ENCODE data around the gene KBTBD4.
"Not testable (repeated sequence)": the region's sequence is repeated elsewhere in the genome, so short reads cannot be mapped to it uniquely, and the experiment has no call there.

KBTBD4 gene

DNA sequence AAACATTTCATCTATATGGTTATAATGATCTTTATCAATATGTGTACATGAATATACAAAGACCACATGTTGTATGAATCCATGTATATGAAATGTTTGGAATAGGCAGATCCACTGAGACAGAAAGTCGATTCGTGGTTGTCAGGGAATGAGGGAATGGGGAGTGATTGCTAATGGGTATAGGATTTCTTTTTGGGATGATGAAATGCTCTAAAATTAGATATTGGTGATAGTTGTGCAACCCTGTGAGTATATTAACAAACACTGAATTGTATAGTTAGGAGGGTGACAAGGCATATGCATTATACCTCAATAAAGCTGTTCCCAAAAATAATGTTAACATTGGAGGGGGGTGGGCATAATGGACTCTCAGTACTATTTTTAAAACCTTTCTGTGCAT lies 18.3 kb downstream of the KBTBD4 start:
- no peak for DNase-seq (ENCODE audit: low spot score)

DNA sequence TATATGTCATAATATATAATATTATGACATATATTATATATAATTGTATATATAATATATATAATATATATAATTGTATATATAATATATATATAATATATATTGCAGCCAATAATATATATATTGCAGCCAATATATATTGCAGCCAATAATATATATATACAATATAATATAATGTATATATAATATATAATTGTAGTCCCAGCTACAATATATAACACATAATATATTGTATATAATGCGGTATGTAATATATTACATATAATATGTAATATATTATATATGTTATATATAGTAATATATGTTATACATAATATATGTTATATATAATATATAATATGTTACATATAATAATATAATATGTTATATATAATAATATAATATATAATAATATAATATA lies 20.1 kb downstream of the KBTBD4 start:
- DNase-seq (ENCODE audit: low spot score): no peak

DNA sequence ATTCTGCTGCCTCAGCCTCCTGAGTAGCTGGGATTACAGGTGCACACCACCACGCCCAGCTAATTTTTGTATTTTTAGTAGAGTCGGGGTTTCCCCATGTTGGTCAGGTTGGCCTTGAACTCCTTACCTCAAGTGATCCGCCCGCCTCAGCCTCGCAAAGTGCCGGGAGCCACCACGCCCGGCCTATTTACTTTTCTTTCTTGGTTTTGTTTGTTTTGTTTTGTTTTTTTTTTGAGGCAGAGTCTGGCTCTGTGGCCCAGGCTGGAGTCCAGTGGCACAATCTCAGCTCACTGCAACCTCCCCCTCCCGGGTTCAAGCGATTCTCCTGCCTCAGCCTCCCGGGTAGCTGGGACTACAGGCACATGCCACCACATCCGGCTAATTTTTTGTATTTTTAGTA lies 21.8 kb downstream of the KBTBD4 start:
- DNase-seq (ENCODE audit: low spot score): not testable (repeated sequence)

DNA sequence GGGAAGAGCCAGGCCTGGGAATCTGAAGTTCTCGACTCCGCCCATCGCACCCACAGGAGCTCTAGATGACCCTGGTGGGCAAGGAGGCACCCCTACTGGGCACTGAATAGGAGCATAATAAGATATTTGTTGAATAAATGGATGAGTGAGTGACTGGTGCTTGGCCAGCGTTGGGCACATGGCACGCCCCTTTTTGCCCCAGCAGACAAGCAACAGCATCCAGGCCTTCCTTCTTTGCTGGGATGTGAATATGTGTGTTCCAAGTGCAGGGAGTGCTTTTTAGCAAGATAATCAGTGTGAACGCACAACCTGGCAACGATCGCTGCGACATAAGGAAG lies 25.4 kb downstream of the KBTBD4 start:
- no peak for DNase-seq (ENCODE audit: low spot score)

DNA sequence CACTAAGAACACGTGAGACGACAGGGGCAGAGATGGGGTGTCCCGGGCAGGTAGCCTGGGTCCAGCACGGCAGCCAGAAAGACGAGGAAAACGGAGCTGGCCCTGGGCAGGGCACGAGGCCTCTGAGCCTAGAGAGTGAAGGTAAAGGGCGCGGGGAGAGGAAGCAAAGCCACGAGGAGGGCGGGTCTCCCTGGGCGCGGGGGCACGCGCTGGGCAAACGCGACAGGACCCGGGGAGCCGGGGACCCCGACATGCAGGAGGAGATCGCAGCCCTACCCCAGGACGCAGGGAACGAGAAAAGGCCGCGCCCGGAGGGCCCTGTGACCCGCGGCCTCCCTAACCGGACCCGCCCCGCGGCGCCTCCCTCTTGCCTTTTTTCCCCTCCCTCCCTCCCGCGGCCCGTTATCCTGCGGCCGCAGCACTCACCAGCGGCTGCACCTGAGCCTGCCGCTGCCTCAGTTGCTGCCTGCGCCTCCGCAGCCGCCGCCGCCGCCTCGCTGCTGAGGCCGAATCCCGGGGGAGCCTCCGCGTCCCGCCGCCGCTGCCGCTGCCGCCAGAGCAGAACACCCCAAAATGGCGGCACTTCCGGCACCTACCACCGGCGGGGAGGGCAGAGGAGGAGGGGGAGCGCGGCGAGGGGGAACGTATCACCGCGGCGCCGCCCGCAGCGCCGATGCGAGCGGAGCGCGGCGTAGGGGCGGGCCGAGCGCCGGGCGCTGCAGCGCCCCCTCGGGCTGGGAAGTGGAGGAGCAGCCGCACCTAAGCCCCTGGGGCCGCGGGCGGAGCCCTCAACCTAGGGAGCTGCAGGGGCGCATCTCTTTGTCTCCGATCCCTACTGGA lies 26.0 kb downstream of the KBTBD4 start, which contains the start of gene CELF1:
Gene CELF1 (minus strand): TSS at position 567 of the 840 bp plus-strand sequence. CDS start 53,609 bp downstream, outside the sequence.
- peak; percentile 92 for DNase-seq (ENCODE audit: low spot score)

DNA sequence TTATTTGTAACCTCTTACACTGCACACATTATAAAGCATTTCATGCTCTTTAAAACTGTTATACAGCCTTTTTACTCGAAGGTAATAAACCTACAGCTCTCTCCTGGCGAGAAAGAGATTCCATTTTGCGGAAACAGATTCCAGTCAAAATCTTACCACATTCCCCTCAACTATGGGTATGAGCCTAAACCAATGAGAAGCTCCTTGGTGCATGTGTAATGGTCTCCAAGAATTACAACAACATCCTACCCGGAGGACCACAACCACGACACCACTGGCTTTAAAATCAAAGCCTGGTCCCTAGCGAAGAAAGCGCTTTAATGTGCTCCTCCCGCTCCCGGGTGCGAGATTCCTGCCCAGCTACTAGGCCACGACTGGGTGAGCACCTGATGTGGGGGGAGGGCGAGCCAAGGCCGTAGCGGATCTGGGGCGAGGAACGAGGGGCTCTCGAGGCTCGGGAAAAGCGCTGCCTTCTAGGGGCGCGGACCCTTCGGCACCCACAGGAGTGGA lies 26.7 kb downstream of the KBTBD4 start:
- peak; percentile 30 for DNase-seq (ENCODE audit: low spot score)

DNA sequence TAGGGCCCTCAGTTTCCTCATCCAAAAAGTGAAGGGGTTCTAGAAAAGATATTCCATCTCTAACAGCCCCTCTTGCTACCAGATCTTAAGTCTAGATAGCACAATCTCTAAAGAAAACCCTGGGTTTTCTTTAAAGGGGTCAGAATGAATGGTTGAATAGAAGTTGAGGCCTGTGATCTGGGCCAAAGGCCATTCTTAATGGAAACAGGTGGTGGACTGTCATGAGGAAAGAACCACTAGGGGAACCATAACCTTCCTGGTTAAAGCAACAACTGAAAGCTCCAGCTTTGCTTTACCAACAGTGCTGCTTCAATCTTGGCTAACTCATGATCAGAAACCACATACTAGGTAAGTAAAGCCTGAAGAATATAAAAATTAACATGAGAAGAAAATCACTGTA lies 27.7 kb downstream of the KBTBD4 start:
- DNase-seq (ENCODE audit: low spot score): peak; percentile 29

DNA sequence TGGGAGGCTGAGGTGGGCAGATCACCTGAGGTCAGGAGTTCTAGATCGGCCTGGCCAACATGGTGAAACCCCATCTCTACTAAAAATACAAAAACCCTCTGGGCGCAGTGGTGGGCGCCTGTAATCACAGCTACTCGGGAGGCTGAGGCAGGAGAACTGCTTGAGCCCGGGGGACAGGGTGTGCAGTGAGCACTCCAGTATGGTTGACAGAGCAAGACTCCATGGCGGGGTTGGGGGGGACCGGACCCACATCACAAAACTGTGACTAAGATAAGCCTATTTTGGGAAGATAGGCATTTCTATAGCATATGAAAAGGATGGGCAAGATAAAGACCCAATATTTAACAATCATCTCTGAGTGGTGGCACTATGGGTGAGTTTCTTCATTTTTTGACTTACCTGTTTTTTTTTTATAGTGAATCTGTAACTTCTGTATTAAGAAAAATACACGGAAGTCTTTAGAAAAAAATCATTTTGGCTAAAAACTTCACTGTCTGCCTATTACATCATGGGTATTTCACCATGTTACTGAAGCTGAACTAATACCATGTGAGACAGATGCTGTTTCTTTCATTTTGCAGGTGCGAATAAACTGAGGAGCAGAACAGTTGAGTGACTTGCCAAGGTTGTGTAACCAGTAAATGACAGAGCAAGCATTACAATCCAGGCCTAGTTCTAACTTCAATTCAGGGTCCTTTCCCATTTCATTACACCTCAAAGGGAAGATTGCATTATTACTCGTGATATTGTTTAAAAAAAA lies 28.3 kb downstream of the KBTBD4 start:
- DNase-seq (ENCODE audit: low spot score): no peak

DNA sequence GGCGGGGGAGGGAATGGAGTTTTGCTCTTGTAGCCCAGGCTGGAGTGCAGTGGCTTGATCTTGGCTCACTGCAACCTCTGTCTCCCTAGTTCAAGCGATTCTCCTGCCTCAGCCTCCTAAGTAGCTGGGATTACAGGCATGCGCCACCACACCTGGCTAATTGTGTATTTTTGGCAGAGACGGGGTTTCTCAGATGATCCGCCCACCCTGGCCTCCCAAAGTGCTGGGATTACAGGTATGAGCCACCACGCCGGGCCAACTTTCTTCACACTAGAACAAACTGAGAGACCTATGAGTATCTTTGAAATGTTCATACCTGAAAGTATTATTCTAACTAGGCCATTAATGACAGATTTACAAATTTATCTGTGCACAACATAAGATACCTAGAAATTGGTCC lies 32.5 kb downstream of the KBTBD4 start:
- not testable (repeated sequence) for DNase-seq (ENCODE audit: low spot score)

DNA sequence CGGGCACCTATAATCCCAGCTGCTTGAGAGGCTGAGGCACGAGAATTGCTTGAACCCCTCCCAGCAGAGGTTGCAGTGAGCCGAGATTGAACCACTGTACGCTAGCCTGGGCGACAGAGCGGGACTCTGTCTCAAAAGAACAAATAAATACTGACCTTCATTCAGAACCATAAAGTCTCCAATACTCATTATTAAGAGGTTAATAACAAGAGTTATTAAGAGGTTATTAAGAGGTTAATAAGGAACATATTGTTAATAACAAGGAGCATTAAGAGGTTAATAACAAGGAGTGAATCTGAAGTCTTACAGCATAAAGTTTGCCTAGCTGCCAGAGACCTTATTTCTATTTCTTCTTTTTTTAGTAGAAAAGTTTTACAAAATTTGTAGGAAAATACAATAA lies 33.5 kb downstream of the KBTBD4 start:
- DNase-seq (ENCODE audit: low spot score): no peak

DNA sequence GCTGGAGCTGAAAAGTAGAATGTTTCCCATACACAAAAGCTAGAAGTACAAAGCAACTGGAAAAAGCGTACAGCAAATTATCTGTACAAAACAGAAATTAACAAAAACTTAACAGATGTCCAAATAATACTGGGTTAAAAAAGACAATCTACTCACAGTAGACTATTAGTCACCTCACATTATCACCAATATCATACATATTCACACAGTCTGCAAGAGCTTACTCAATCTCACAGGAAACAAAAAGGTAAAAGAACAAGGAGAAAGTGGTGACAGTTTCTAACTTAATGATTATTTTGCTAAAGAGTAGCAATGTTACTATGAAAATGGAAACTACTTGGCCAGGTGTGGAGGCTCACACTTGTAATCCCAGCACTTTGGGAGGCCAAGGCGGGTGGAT lies 37.7 kb downstream of the KBTBD4 start:
- DNase-seq (ENCODE audit: low spot score): no peak

DNA sequence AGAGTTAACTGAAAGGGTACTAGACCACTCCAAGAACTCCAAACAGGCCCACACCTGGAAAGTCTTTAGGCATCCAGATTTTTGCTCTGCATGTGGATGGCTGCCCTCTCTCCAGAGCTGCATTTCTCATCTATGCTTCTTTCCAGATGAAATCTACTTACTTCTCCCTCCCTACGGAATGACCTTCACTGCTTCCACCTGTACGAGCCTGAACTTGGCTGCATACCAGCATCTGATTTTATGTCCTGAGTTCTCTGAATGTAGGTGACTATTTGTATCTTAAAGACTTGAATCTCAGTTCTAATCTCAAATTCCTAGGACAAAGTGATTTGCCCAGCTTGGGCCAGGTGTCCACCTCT lies 39.1 kb downstream of the KBTBD4 start:
- no peak for DNase-seq (ENCODE audit: low spot score)

DNA sequence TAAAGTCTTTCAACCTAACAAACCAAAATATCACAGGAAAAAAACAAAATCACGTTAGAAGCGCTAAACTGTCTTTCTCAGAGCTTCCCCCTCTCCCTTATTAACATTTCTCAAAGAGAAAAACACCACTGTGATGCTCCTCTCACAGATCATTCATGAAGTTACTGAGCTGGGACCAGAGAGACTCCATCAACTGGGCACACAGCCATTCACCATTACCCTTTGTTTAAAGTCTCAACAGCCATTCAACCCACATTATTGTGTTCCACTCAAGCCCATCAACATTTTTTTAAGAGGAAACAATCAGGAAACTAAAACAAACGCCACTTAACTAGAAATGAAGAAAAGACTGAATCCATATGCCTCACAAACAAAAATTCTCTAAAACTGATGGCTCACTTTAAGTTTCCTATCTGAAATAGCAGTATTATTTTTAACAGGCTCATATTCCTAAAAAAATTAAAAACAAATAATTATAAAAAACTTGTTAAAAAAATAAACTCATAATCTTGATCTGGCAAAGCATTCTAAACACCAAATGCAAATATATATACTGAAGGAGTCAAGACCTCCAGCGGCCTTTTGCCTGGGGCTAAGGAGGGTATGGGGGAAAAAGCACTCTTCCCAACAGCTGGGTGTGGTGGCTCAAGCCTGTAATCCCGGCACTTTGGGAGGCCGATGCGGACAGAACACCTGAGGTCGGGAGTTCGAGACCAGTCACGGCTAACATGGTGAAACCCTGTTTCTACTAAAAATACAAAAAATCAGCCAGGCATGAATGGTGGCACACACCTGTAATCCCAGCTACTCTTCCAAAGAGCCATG lies 39.8 kb downstream of the KBTBD4 start:
- no peak for DNase-seq (ENCODE audit: low spot score)

DNA sequence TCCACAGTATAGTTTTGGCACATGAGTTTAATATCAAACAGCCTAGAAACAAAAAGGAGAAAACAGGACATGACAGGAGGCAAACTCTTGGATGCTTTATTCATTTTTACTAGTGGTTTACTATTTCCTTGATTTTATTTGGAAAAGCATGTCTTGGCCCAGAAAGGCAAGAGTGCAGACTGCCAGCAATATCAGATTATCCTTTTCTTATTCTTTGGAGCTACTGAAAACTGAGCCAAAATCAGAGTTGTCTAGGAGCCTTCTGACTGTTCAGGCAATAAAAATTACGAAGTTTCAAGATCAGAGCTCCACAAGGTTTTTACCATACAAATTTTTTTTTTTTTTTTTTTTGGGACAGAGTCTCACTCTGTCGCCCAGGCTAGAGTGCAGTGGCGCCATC lies 41.9 kb downstream of the KBTBD4 start:
- no peak for DNase-seq (ENCODE audit: low spot score)

DNA sequence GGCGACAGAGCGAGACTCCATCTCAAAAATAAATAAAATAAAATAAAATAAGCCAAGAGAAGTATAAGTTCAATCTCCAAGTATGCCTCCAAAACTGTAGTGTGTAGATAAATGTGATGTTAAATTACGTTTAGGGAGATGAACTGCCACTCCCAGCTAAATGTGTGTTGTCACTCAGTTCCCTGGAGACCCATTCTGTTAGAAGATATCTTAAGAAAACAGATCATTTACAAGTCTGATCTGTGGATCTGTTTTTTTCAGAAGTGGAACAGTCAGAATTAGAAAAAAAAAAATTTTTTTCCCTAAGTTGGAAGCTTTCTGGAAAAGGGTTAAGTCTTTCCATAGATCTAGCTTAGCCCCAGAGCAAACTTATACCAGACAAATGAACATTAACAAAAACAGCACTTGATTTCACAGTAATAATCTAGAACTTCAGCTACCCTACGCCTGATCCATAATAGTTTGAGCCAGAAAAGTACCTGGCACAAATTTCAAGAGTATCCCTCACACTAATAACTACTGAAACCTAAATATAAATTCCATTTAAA lies 44.0 kb downstream of the KBTBD4 start:
- DNase-seq (ENCODE audit: low spot score): no peak

DNA sequence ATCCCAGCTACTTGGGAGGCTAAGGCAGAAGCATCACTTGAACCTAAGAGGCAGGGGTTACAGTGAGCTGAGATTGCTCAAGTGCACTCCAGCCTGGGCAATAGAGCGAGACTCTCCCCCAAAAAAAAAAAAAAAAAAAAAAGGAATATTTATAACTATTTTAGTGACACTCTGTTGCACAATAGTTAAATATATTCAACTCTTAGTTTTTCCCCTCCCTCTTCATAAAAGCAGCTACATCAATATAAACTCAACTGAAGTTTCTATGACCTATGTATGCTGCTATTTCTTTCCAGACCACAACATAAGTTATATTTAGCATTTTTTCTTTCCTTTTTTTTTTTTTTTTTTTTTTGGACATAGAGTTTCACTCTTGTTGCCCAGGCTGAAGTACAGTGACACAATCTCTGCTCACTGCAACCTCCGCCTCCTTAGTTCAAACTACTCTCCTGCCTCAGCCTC lies 45.0 kb downstream of the KBTBD4 start:
- no peak for DNase-seq (ENCODE audit: low spot score)

DNA sequence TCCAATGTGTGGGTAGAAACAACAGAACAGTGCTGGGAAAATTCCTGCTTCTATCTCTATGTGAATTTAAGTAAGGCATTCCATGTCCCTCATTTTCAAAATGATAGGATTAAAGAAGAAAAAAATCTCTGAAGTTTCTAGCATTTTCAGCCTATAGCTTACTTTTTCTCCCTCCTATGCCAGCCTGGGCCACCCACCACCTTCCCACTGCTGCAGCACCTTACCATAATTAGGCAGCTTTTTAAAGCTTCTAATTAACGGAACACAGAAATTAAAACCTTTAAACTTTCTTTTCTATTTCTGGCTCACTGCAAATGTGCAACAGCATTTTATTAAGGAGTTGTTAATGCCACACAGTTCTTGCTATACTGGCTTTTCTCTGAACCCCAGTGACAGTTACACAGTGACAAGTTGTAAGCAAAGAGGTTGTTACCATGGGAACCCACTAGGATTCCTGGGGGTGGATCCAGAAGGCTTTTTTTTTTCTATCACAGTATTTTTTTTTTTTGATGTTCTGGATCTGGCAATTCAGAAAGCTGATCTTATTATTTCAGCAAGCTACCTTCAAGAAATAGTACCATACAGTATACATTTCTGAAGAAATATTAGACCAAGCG lies 46.1 kb downstream of the KBTBD4 start:
- DNase-seq (ENCODE audit: low spot score): no peak

DNA sequence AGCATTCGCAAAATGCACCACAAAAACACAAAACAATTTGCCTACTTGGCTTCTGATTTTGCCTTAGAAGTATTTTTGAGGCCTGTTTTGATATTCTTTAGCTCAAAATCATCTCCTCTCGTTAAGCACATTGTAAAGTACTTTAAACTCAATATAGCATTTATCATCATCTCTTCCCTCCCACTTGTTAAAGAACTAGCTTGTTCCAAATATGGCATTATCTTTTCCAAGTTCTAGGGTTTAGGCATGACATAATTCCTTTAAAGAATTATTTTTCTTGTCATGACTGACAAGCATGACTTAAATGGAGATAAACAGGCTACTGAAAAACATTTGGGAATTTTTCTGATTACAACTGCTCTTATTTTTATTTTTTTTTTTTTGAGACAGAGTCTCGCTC lies 47.1 kb downstream of the KBTBD4 start:
- DNase-seq (ENCODE audit: low spot score): no peak

DNA sequence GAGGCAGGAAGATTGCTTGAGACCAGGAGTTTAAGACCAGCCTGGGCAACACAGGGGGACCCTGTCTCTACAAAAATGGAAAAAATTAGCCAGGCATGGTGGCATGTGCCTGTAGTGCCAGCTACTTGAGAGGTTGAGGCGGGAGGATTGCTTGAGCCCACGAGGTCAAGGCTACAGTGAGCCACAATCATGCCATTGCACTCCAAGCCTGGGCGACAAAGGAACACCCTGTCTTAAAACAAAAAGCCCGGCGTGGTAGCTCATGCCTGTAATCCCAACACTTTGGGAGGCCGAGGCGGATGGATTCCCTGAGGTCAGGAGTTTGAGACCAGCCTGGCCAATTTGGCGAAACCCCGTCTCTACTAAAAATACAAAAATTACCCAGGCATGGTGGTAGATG lies 48.0 kb downstream of the KBTBD4 start:
- DNase-seq (ENCODE audit: low spot score): not testable (repeated sequence)

DNA sequence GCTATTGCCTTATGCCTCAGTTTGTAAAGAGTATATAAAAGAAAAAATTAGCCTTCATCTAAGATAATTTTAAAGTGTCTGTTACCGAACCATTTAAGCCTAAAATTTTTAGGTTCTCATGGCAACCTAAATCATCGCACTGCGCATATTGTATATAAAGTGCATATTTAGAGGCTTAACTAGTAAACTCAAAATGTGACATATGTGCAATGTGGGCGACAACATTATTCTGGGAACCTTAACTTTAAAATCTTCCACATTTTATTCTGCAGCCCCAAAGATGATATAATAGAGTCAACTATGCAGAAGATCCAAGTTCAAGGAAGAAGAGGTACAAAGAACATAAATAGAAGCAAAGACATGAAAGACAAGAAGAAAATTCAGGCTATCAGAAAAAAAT lies 48.8 kb downstream of the KBTBD4 start:
- no peak for DNase-seq (ENCODE audit: low spot score)

DNA sequence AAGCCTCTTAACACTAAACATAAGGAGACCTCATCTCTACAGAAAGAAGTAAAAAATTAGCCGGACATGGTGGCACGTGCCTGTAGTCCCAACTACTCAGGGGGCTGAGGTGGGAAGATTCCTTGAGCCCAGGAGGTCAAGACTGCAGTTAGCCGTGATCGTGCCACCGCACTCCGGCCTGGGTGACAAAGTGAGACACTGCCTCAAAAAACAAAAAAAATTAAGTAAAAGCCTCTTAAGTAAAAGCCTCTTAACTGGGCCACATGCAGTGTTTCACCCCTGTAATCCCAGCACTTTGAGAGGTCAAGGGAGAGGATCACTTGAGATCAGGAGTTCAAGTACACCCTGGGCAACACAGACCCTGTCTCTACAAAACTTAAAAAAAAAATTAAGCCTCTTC lies 51.6 kb downstream of the KBTBD4 start:
- DNase-seq (ENCODE audit: low spot score): no peak

All from SK-N-DZ (cell line).